Endothelial cell of umbilical vein (primary cell): ENCODE results near the gene PIEZO2. TPM values are rescaled to one million over a fixed set of nuclear protein-coding genes. Genes with fewer than 3 reads are reported as not detected.

Experiments used
- BruUV-seq: library from RNA; stranded (reverse); fragments of 400-500 nt; replicated peaks from 2 replicates; lab custom pipeline; 2021; lab: Mats Ljungman, UMichigan
- CTCF ChIA-PET: fragments of 300-600, 350-600 bp; sonication (Branson Sonifier 250); formaldehyde crosslinking; loops from one replicate; lab custom pipeline; 2021; ENCODE audit warnings: antibody characterized with exemption, inconsistent platforms; lab: Charles Lee
- POLR2A ChIA-PET: fragments of 300-600, 350-600 bp; sonication (Branson Sonifier 250); formaldehyde crosslinking; loops from one replicate; lab custom pipeline; 2021; ENCODE audit warnings: antibody characterized with exemption, inconsistent platforms; lab: Charles Lee
- DNase-seq: peaks from one replicate; pipeline ENCODE4 v3.0.0-alpha.2; 2011; ENCODE audit warnings: low read depth, low spot score
- FAIRE-seq: peaks from 2 replicates; lab custom pipeline; 2011; peaks lifted over from hg19 to GRCh38; lab: Jason Lieb, UNC
- H2AFZ ChIP-seq: 2 replicates; pipeline ENCODE4 v1.6.0; 2012; ENCODE audit warnings: low read depth, low read length, control low read depth, inconsistent platforms
- H3K27ac ChIP-seq: 2 replicates; pipeline ENCODE4 v1.5.1; 2011; ENCODE audit warnings: low read depth, mild to moderate bottlenecking, control low read depth, low read length, moderate library complexity; ENCODE audit not compliant: insufficient read depth
- H3K27me3 ChIP-seq, 2 experiments: 2 replicates each; pipeline versions ENCODE4 v1.6.0 to v1.6.1; 2011; ENCODE audit warnings: low read length in 2 of 2, mixed read lengths in 1 of 2; ENCODE audit not compliant: control insufficient read depth in 2 of 2, insufficient read depth in 2 of 2
- H3K36me3 ChIP-seq, 2 experiments: 2 replicates in 1 of 2; 3 replicates in 1 of 2; pipeline ENCODE4 v1.5.1; 2011; ENCODE audit warnings: low read length in 2 of 2, mild to moderate bottlenecking in 1 of 2, moderate library complexity in 1 of 2; ENCODE audit not compliant: control insufficient read depth in 2 of 2, insufficient read depth in 2 of 2; ENCODE audit errors: extremely low read depth in 1 of 2
- H3K4me1 ChIP-seq: 3 replicates; pipeline ENCODE4 v1.5.1; 2011; ENCODE audit warnings: mild to moderate bottlenecking, low read length; ENCODE audit not compliant: control insufficient read depth, insufficient read depth; ENCODE audit errors: extremely low read depth
- H3K4me2 ChIP-seq: 2 replicates; pipeline ENCODE4 v1.6.1; 2011; ENCODE audit warnings: low read length, control low read depth, mixed read lengths; ENCODE audit not compliant: insufficient read depth
- H3K4me3 ChIP-seq, 3 experiments: fragments of 200-600 bp in 1 of 3; sonication (generic), shearing (Covaris generic) in 1 of 3; replicated peaks in 1 of 3; 2 replicates each; pipeline ENCODE4 v1.5.1; 2011 to 2016; ENCODE audit warnings: control low read depth in 3 of 3, low read length in 3 of 3, mild to moderate bottlenecking in 2 of 3, inconsistent platforms in 1 of 3, low read depth in 1 of 3, moderate library complexity in 1 of 3; ENCODE audit not compliant: insufficient read depth in 1 of 3
- H3K79me2 ChIP-seq: 2 replicates; pipeline ENCODE4 v1.6.0; 2012; ENCODE audit warnings: low read length, inconsistent platforms; ENCODE audit not compliant: control insufficient read depth, insufficient read depth
- H3K9ac ChIP-seq: replicated peaks from 2 replicates; pipeline ENCODE3; 2011; ENCODE audit warnings: low read length, control low read depth; ENCODE audit not compliant: insufficient read depth; ENCODE audit errors: extremely low read depth
- H3K9me1 ChIP-seq: replicated peaks from 3 replicates; pipeline ENCODE4 v1.6.0; 2011; ENCODE audit warnings: mild to moderate bottlenecking, low read length; ENCODE audit not compliant: control insufficient read depth, insufficient read depth; ENCODE audit errors: extremely low read depth
- H3K9me3 ChIP-seq: replicated peaks from 2 replicates; pipeline ENCODE4 v1.5.1; 2012; ENCODE audit warnings: low read length, inconsistent platforms; ENCODE audit not compliant: control insufficient read depth, insufficient read depth
- H4K20me1 ChIP-seq: replicated peaks from 2 replicates; pipeline ENCODE3; 2011; ENCODE audit warnings: mild to moderate bottlenecking, low read length; ENCODE audit not compliant: control insufficient read depth, insufficient read depth; ENCODE audit errors: extremely low read depth
- EZH2 ChIP-seq: IDR thresholded peaks from 2 replicates; pipeline ENCODE4 v1.6.1; 2012; ENCODE audit warnings: borderline replicate concordance, low read depth, mild to moderate bottlenecking, moderate library complexity, low read length, inconsistent platforms; ENCODE audit not compliant: severe bottlenecking
- FOS ChIP-seq: IDR thresholded peaks from 2 replicates; pipeline ENCODE4 v1.6.1; 2011; ENCODE audit warnings: mild to moderate bottlenecking, low read length, moderate library complexity, borderline replicate concordance; ENCODE audit not compliant: insufficient read depth
- GATA2 ChIP-seq: IDR thresholded peaks from 2 replicates; pipeline ENCODE4 v1.7.0; 2011; ENCODE audit warnings: low read depth, mild to moderate bottlenecking, moderate library complexity, mixed read lengths, low read length; ENCODE audit not compliant: insufficient read length, insufficient read depth
- JUN ChIP-seq: IDR thresholded peaks from 2 replicates; pipeline ENCODE4 v1.6.1; 2011; ENCODE audit warnings: borderline replicate concordance, low read depth; ENCODE audit not compliant: insufficient read length, insufficient read depth
- MAX ChIP-seq: IDR thresholded peaks from 2 replicates; pipeline ENCODE4 v1.6.1; 2011; ENCODE audit not compliant: insufficient read depth, insufficient read length
- MYC ChIP-seq: IDR thresholded peaks from one replicate; pipeline ENCODE4 v1.6.1; 2011; ENCODE audit warnings: mild to moderate bottlenecking, low read depth, low read length
- POLR2A ChIP-seq: IDR thresholded peaks from 2 replicates; pipeline ENCODE4 v1.6.1; 2012; ENCODE audit warnings: low read depth, mild to moderate bottlenecking, control low read depth, low read length
- POLR2AphosphoS5 ChIP-seq: IDR thresholded peaks from 2 replicates; pipeline ENCODE4 v1.6.1; 2012; ENCODE audit warnings: low read depth, mild to moderate bottlenecking, control low read depth, low read length, moderate library complexity; ENCODE audit not compliant: insufficient read depth
- dilution Hi-C: fragments of 300-500 bp; cut with MboI; formaldehyde crosslinking; loops from one replicate; pipeline ENCODE4 v1.15.0; 2019; ENCODE audit warnings: low sequenced_read_pairs; ENCODE audit not compliant: extremely low pct_ligation_motif_present
- intact Hi-C: fragments of 100-400 bp; cut with micrococcal nuclease; formaldehyde crosslinking; loops from one replicate; pipeline ENCODE4 v1.10.0; 2022
- polyA plus RNA-seq, 4 experiments: library from polyadenylated mRNA; depleted of rRNA in 3 of 4; stranded (reverse) in 3 of 4; unstranded in 1 of 4; fragments of >200 nt; gene quantifications; 2 replicates each; pipeline versions ENCODE4 v1.2.1 to v1.2.3, GENCODE V29; 2011 to 2012; ENCODE audit warnings: missing spikeins in 1 of 4
- total RNA-seq: library from RNA; stranded (reverse); gene quantifications from 2 replicates; pipeline ENCODE4 v1.2.3, GENCODE V29; 2021
- TF ChIP-seq, protein P1 (sequence below), 2 donors: IDR thresholded peaks; 1 replicate in 1 of 2; 2 replicates in 1 of 2; pipeline ENCODE4 v1.5.1; 2011; ENCODE audit warnings: low read length in 2 of 2, mild to moderate bottlenecking in 2 of 2, moderate library complexity in 2 of 2, control low read depth in 1 of 2, inconsistent platforms in 1 of 2, low read depth in 1 of 2; ENCODE audit not compliant: insufficient read depth in 1 of 2; ENCODE audit errors: extremely low read depth in 1 of 2

Gene PIEZO2
- total and polyA plus RNA-seq, 2 donors (not counting 3 experiments of a cell fraction or from before 2014, with no cell fraction given), result 1.7 to 11.2 TPM

- Histone ChIP-seq H2AFZ (no peak overlapping the region), H3K36me3 (no peaks in the 10 kb centered on the region), H3K9ac (no peak overlapping the region), H3K4me3 (no peak overlapping the region), H3K4me2 (no peak overlapping the region), H3K9me1 (no peaks in the 10 kb centered on the region), H3K27me3 (no peaks in the 10 kb centered on the region), H3K27ac (no peak overlapping the region), H3K4me1 (no peaks in the 10 kb centered on the region), H4K20me1 (no peaks in the 10 kb centered on the region), H3K9me3 (no peaks in the 10 kb centered on the region), H3K79me2 (no peaks in the 10 kb centered on the region)
- POLR2A ChIA-PET, result no interaction called here
- intact Hi-C loops (no loop called here), dilution Hi-C loops (no loop called here)
- TF ChIP-seq POLR2A (no peak), MAX (no peak), GATA2 (no peak), FOS (no peak), POLR2AphosphoS5 (no peak), MYC (no peak), JUN (no peak), EZH2 (no peak)
- TF ChIP-seq, protein P1, sequence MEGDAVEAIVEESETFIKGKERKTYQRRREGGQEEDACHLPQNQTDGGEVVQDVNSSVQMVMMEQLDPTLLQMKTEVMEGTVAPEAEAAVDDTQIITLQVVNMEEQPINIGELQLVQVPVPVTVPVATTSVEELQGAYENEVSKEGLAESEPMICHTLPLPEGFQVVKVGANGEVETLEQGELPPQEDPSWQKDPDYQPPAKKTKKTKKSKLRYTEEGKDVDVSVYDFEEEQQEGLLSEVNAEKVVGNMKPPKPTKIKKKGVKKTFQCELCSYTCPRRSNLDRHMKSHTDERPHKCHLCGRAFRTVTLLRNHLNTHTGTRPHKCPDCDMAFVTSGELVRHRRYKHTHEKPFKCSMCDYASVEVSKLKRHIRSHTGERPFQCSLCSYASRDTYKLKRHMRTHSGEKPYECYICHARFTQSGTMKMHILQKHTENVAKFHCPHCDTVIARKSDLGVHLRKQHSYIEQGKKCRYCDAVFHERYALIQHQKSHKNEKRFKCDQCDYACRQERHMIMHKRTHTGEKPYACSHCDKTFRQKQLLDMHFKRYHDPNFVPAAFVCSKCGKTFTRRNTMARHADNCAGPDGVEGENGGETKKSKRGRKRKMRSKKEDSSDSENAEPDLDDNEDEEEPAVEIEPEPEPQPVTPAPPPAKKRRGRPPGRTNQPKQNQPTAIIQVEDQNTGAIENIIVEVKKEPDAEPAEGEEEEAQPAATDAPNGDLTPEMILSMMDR (IDR thresholded peaks at IDR 0.05; ENCODE audit: extremely low read depth in 1 of 2, insufficient read depth in 1 of 2, low read depth in 1 of 2, low read length in 2 of 2), result no peak
- BruUV-seq, result no TSS peak
- FAIRE-seq, result no peak
- no peak for DNase-seq
- CTCF ChIA-PET, result no interaction called here
Observed at GRCh38 chr18:10901329-10901728, 248.0 kb downstream of the PIEZO2 start.
